ENCODE data around the gene CFAP47. TPM values are rescaled to one million over a fixed set of nuclear protein-coding genes. Genes with fewer than 3 reads are reported as not detected.

Gene CFAP47
- total RNA-seq, 1 experiment from 2014 or later: 0.05 TPM

DNA sequence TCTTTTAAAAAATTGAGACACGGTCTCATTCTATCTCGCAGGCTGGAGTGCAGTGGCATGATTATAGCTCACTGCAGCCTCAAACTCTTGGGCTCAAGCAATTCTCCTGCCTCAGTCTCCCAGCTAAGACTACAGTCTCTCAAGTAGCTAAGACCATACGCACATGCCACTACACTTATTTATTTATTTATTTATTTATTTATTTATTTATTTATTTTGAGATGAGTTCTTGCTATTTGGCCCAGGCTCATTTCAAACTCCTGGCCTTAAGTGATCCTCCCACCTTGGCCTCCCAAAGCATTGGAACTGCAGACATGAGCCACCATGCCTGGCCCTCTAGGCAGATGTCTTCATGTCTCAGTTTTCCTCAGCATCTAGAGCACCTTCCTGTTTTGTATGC lies 482.2 kb downstream of the CFAP47 start:
- Histone ChIP-seq H3K27ac (ENCODE audit: low read length) (no peak overlapping the region), H3K36me3 (ENCODE audit: control insufficient read depth, insufficient read depth, low read length) (no peaks in the 10 kb centered on the region), H3K4me1 (ENCODE audit: control insufficient read depth, insufficient read depth, low read length) (no peaks in the 10 kb centered on the region), H3K27me3 (ENCODE audit: control insufficient read depth, insufficient read depth, low read length) (no peaks in the 10 kb centered on the region), H3K9me3 (ENCODE audit: control insufficient read depth, insufficient read depth, low read depth, low read length) (no peaks in the 10 kb centered on the region), H3K4me3 (ENCODE audit: low read depth in 2 of 2, low read length in 2 of 2) (no peak overlapping the region)
- intact Hi-C loops (cut with micrococcal nuclease; ENCODE audit: unreplicated experiment) (no loop called here), in situ Hi-C loops (cut with HindIII; ENCODE audit: low pct_unique_long_range_greater_than_20kb, low sequenced_read_pairs) (no loop called here)
- CTCF ChIA-PET: no interaction called here
- DNase-seq (ENCODE audit: low read depth, low spot score) (no peak), ATAC-seq (no peak)
- TF ChIP-seq, protein P1, sequence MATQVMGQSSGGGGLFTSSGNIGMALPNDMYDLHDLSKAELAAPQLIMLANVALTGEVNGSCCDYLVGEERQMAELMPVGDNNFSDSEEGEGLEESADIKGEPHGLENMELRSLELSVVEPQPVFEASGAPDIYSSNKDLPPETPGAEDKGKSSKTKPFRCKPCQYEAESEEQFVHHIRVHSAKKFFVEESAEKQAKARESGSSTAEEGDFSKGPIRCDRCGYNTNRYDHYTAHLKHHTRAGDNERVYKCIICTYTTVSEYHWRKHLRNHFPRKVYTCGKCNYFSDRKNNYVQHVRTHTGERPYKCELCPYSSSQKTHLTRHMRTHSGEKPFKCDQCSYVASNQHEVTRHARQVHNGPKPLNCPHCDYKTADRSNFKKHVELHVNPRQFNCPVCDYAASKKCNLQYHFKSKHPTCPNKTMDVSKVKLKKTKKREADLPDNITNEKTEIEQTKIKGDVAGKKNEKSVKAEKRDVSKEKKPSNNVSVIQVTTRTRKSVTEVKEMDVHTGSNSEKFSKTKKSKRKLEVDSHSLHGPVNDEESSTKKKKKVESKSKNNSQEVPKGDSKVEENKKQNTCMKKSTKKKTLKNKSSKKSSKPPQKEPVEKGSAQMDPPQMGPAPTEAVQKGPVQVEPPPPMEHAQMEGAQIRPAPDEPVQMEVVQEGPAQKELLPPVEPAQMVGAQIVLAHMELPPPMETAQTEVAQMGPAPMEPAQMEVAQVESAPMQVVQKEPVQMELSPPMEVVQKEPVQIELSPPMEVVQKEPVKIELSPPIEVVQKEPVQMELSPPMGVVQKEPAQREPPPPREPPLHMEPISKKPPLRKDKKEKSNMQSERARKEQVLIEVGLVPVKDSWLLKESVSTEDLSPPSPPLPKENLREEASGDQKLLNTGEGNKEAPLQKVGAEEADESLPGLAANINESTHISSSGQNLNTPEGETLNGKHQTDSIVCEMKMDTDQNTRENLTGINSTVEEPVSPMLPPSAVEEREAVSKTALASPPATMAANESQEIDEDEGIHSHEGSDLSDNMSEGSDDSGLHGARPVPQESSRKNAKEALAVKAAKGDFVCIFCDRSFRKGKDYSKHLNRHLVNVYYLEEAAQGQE (IDR thresholded peaks at IDR 0.05; ENCODE audit: insufficient read depth in 1 of 2, low read depth in 2 of 2, low read length in 1 of 2): no peak
- TF ChIP-seq SIN3A (IDR thresholded peaks at IDR 0.05; ENCODE audit: borderline replicate concordance, insufficient read depth, low read depth, low read length) (no peak), CTCF (IDR thresholded peaks at IDR 0.05) (no peak), TCF7L2 (IDR thresholded peaks at IDR 0.05; ENCODE audit: low read depth, low read length) (no peak), POLR2AphosphoS5 (IDR thresholded peaks at IDR 0.05; ENCODE audit: low read depth, low read length) (no peak)
- BruUV-seq (replicated peaks): no TSS peak
- POLR2A ChIA-PET: no interaction called here

- intact Hi-C loops (cut with micrococcal nuclease; ENCODE audit: unreplicated experiment) (no loop called here), in situ Hi-C loops (cut with HindIII; ENCODE audit: low pct_unique_long_range_greater_than_20kb, low sequenced_read_pairs) (no loop called here)
- Histone ChIP-seq H3K27me3 (ENCODE audit: control insufficient read depth, insufficient read depth, low read length) (no peaks in the 10 kb centered on the region), H3K36me3 (ENCODE audit: control insufficient read depth, insufficient read depth, low read length) (no peaks in the 10 kb centered on the region), H3K27ac (ENCODE audit: low read length) (no peak overlapping the region), H3K9me3 (ENCODE audit: control insufficient read depth, insufficient read depth, low read depth, low read length) (no peaks in the 10 kb centered on the region), H3K4me1 (ENCODE audit: control insufficient read depth, insufficient read depth, low read length) (no peaks in the 10 kb centered on the region), H3K4me3 (ENCODE audit: low read depth in 2 of 2, low read length in 2 of 2) (no peak overlapping the region)
- ATAC-seq (no peak), DNase-seq (ENCODE audit: low read depth, low spot score) (no peak)
- no TSS peak for BruUV-seq (replicated peaks)
- TF ChIP-seq SIN3A (IDR thresholded peaks at IDR 0.05; ENCODE audit: borderline replicate concordance, insufficient read depth, low read depth, low read length): no peak
- no peak for TF ChIP-seq TCF7L2 (IDR thresholded peaks at IDR 0.05; ENCODE audit: low read depth, low read length)
- TF ChIP-seq POLR2AphosphoS5 (IDR thresholded peaks at IDR 0.05; ENCODE audit: low read depth, low read length): no peak
- TF ChIP-seq, protein P1 (IDR thresholded peaks at IDR 0.05; ENCODE audit: insufficient read depth in 1 of 2, low read depth in 2 of 2, low read length in 1 of 2): no peak
- no peak for TF ChIP-seq CTCF (IDR thresholded peaks at IDR 0.05)
- CTCF ChIA-PET: no interaction called here
- POLR2A ChIA-PET: no interaction called here
These were observed 488.3 kb downstream of the CFAP47 start for GRCh38 chrX:36407836-36408235.

Measured in Panc1 (cell line).